HG02981 (cell line): ENCODE data around the gene TBCE.
"Not testable (repeated sequence)": the region's sequence is repeated elsewhere in the genome, so short reads cannot be mapped to it uniquely, and the experiment has no call there.

Experiments used
- ATAC-seq: cut with Tn5 transposase; IDR thresholded peaks from one replicate; pipeline ENCODE4 v1.9.1; 2021; ENCODE audit warnings: mild to moderate bottlenecking, moderate library complexity; ENCODE audit not compliant: unreplicated experiment

Gene TBCE

DNA sequence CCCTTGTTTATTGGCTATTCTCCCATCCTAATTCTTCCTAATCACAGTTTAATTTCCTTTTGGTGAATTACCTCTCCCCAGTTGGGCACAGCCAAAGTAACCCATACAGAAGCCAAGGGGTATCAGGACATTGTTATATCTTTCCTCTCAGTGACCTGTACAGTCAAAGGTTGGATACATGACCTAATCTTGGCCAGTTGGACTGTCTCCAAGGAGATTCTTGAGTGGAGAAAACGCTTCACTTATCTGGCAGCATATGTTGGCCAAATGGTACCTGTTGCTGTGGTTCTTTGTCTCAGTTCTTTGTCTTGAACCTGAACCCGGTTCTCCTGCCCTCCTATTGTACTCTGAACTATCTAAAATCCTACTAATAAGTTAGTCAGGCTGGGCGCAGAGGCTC is 15.3 kb upstream of the TBCE start:
- no peak for ATAC-seq

DNA sequence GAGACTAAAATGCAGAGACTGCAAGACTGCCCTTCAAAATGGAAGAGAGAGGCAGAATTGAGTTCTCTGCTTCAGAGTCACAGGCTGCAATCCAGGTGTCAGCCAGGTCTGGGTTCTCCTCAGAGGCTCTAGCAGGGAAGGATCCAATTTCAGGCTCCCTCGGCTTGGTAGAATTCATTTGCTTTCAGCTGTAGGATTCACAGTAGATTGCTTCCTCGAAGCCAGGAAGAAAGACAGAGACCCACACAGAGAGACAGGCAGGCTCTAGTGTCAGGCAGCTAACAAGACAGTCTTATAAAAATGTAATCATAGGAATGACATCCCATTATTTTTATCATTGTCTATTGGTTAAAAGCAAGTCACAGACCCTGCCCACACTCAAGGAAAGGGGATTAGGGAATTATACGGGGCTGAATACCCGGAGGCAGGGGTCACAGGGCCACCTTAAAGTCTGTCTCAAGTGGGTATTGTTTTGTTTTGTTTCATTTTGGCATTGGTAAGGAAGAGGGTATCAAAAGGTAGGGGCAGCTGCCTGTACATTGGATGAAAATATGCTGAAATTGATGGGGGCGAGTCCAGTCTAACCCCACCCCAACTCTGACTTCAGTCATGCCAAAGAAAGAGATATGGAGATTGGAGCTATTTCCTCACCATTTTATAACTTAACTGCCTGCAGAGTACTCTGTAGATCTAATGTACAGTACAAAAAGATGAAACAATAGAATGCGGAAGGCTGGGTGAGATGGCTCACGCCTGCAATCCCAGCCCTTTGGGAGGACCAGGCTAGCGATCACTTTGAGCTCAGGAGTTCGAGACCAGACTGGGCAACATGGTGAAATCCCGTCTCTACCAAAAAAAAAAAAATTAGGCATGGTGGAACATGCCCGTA is 9.5 kb upstream of the TBCE start:
- no peak for ATAC-seq

- no peak for ATAC-seq
These were observed 8.3 kb upstream of the TBCE start for GRCh38 chr1:235358899-235359298.

DNA sequence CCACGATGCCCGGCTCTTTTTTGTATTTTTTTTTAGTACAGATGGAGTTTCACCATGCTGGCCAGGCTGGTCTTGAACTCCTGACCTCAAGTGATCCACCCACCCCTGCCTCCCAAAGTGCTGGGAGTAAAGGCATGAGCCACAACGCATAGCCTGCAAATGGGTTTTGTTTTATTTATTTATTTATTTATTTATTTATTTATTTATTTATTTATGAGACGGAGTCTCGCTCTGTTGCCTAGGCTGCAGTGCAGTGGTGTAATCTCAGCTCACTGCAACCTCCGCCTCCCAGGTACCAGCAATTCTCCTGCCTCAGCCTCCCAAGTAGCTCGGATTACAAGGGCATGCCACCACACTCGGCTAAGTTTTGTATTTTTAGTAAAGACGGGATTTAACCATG is 3.0 kb upstream of the TBCE start:
- ATAC-seq: not testable (repeated sequence)

DNA sequence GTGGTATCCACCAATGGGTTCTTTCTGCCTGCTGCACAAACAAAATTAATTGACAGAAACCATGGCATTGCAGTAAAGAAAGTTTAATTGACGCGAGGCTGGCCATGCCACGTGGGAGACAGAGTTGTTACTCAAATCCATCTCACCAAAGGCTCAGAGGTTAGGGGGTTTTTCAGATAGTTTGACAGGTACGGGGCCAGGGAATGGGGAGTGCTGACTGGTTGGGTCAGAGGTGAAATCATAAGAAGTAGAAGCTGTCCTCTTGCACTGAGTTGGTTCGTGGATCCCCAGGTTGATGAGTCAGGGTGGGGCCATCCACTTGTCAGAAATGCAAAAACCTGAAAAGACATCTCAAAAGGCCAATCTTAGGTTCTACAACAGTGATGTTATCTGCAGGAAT is 941 bp upstream of the TBCE start:
- no peak for ATAC-seq

GRCh38 chr1:235368428-235368827 is 1.2 kb downstream of the TBCE start:
- ATAC-seq: no peak

GRCh38 chr1:235369802-235370201 is 2.6 kb downstream of the TBCE start:
- ATAC-seq: no peak

- ATAC-seq: no peak
These were observed 8.8 kb downstream of the TBCE start for GRCh38 chr1:235375919-235376605.

GRCh38 chr1:235378134-235378735 is 11.0 kb downstream of the TBCE start:
- not testable (repeated sequence) for ATAC-seq

- ATAC-seq: not testable (repeated sequence)
These were observed 14.9 kb downstream of the TBCE start for GRCh38 chr1:235381955-235382739.

DNA sequence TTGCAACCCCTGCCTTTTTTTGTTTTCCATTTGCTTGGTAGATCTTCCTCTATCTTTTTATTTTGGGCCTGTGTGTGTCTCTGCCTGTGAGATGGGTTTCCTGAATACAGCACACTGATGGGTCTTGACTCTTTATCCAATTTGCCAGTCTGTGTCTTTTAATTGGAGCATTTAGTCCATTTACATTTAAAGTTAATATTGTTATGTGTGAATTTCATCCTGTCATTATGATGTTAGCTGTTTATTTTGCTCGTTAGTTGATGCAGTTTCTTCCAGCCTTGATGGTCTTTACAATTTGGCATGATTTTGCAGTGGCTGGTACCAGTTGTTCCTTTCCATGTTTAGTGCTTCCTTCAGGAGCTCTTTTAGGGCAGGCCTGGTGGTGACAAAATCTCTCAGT is 18.4 kb downstream of the TBCE start:
- ATAC-seq: not testable (repeated sequence)

- ATAC-seq: no peak
These were observed 24.6 kb downstream of the TBCE start for GRCh38 chr1:235391874-235392273.

DNA sequence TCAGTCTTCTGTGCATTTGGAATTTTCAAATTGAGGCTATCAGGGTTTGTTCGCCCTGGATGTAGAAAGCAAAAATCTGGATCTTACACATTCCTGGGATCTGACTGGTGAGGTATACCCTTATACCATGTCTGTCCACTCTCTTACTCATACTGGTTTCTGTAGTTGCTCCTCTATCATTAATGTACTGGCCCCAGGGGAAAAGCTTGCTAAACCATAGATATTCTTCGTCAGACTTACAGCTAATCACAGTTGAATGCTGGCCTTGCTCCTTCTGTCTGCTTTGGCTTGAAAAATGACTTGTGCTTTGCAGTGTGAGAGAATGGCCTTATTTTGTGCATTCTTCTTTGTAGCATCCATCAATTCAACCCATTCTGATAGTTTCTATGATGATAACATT is 30.5 kb downstream of the TBCE start:
- no peak for ATAC-seq

- ATAC-seq: no peak
These were observed 32.4 kb downstream of the TBCE start for GRCh38 chr1:235399661-235400060.

DNA sequence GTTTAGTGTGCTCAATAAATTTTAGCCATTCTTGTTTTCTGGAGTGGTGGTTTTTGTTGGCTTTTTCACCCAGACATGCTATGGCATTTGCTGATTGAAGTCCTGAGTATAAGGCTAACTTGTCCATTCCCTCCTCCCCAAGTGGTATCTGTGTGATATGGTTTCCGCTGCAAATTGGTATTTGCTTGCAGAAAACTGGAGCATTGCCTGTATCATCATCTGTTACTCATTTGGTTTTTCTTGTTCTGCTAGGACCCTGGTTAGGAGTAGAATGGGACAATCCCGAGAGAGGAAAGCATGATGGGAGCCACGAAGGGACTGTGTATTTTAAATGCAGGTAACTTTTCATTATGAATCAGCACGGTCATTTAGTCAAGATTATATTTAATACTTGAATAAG is 34.0 kb downstream of the TBCE start:
- no peak for ATAC-seq

- ATAC-seq: no peak
These were observed 35.4 kb downstream of the TBCE start for GRCh38 chr1:235402457-235403200.

DNA sequence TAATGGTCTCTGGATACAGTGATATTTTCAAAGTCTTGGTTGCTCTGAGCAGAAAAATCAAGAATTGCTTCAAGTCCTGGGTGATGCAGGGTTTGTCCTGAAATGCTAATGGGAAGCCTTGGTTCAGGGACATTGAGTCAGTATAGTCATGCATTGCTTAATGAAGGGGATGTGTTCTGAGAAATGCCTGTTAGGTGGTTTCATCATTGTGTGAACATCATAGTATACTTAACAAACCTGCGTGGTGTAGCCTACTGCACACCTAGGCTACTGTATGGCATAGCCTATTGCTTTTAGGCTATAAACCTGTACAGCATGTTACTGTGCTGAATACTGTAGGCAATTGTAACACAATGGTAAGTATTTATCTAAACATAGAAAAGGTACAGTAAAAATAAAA is 36.4 kb downstream of the TBCE start:
- no peak for ATAC-seq

- no peak for ATAC-seq
These were observed 37.0 kb downstream of the TBCE start for GRCh38 chr1:235404190-235404589.

GRCh38 chr1:235407419-235407818 is 40.2 kb downstream of the TBCE start:
- ATAC-seq: no peak

GRCh38 chr1:235408503-235408960 is 41.3 kb downstream of the TBCE start:
- ATAC-seq: no peak
